Right lobe of liver (tissue), 4 donors: ENCODE data around the gene SPRYD4.

Source experiments
- CTCF ChIP-seq, 4 donors: fragments of 200-600 bp in 3 of 4; fragments of 450-650 bp in 1 of 4; IDR thresholded peaks; one replicate each; pipeline versions ENCODE4 v1.5.1 to v1.8.0; 2016 to 2022; ENCODE audit warnings: antibody characterized with exemption in 4 of 4, mild to moderate bottlenecking in 2 of 4
- POLR2A ChIP-seq: fragments of 450-650 bp; IDR thresholded peaks from one replicate; pipeline ENCODE4 v1.6.1; 2017; ENCODE audit warnings: antibody characterized with exemption, mild to moderate bottlenecking
- donor health status: DM: no; HTN: no; CAD: no.
- donor health status: DM: no; HTN: no; CAD: no.
- donor health status: DM: no; HTN: yes; CAD: no.

- no peak for TF ChIP-seq CTCF (IDR thresholded peaks at IDR 0.05)
- no peak for TF ChIP-seq POLR2A
These were observed 6.0 kb downstream of the SPRYD4 start for GRCh38 chr12:56474389-56474788.
